Gastrocnemius medialis (tissue), 4 donors: ENCODE data around the gene SEPTIN5.

Experiments used
- POLR2A ChIP-seq, 2 donors: fragments of 450-650 bp; IDR thresholded peaks; one replicate each; pipeline ENCODE4 v1.6.1; 2017; ENCODE audit warnings: antibody characterized with exemption in 2 of 2, mild to moderate bottlenecking in 2 of 2, moderate library complexity in 2 of 2
- TF ChIP-seq, protein P1 (sequence below), 5 experiments: fragments of 450-650 bp in 3 of 5; fragments of 200-600 bp in 2 of 5; sonication (generic) in 2 of 5; IDR thresholded peaks in 4 of 5; conservative IDR thresholded peaks in 1 of 5; 1 replicate in 4 of 5; 2 replicates in 1 of 5; pipeline ENCODE4 v1.5.1; 2016 to 2019; ENCODE audit warnings: antibody characterized with exemption in 5 of 5, mild to moderate bottlenecking in 3 of 5, moderate library complexity in 3 of 5

DNA sequence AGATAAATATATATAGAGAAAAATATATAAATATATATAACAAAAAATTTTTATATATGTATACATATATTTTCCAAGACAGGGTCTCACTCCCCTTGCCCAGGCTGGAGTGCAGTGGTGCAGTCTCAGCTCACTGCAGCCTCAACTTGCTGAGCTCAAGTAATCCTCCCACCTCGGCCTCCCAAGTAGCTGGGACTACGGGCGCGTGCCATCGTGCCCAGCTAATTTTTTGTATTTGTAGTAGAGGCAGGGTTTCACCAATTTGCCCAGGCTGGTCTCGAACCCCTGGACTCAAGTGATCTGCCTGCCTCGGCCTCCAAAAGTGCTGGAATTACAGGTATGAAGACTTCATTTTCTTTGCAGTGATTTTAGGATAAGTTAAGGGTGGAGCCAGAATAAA lies 38.9 kb upstream of the SEPTIN5 start:
- no peak for TF ChIP-seq POLR2A (IDR thresholded peaks at IDR 0.05)
- TF ChIP-seq, protein P1, sequence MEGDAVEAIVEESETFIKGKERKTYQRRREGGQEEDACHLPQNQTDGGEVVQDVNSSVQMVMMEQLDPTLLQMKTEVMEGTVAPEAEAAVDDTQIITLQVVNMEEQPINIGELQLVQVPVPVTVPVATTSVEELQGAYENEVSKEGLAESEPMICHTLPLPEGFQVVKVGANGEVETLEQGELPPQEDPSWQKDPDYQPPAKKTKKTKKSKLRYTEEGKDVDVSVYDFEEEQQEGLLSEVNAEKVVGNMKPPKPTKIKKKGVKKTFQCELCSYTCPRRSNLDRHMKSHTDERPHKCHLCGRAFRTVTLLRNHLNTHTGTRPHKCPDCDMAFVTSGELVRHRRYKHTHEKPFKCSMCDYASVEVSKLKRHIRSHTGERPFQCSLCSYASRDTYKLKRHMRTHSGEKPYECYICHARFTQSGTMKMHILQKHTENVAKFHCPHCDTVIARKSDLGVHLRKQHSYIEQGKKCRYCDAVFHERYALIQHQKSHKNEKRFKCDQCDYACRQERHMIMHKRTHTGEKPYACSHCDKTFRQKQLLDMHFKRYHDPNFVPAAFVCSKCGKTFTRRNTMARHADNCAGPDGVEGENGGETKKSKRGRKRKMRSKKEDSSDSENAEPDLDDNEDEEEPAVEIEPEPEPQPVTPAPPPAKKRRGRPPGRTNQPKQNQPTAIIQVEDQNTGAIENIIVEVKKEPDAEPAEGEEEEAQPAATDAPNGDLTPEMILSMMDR (IDR thresholded peaks at IDR 0.05 in 4 of 5, conservative IDR thresholded peaks at IDR 0.05 in 1 of 5) = no peak
